Astrocyte (in vitro differentiated cells and primary cell): ENCODE measurements around the gene KDM4F. TPM values are rescaled to one million over a fixed set of nuclear protein-coding genes. Genes with fewer than 3 reads are reported as not detected.

Source experiments
- DNase-seq: peaks from one replicate; pipeline ENCODE4 v3.0.0-alpha.2; 2010; ENCODE audit warnings: low read depth
- FAIRE-seq: peaks from 2 replicates; lab custom pipeline; 2011; peaks lifted over from hg19 to GRCh38; lab: Jason Lieb, UNC
- H2AFZ ChIP-seq: 2 replicates; pipeline ENCODE4 v1.6.0; 2012; ENCODE audit warnings: low read depth, low read length, inconsistent platforms
- H3K27ac ChIP-seq: 2 replicates; pipeline ENCODE4 v1.5.1; 2011; ENCODE audit warnings: low read depth, low read length, inconsistent platforms
- H3K27me3 ChIP-seq: 2 replicates; pipeline ENCODE4 v1.6.0; 2011; ENCODE audit warnings: low read length, inconsistent platforms; ENCODE audit not compliant: insufficient read depth
- H3K36me3 ChIP-seq: 2 replicates; pipeline ENCODE4 v1.5.1; 2011; ENCODE audit warnings: low read length, inconsistent platforms; ENCODE audit not compliant: insufficient read depth
- H3K4me1 ChIP-seq: 2 replicates; pipeline ENCODE4 v1.5.1; 2011; ENCODE audit warnings: low read length, inconsistent platforms; ENCODE audit not compliant: insufficient read depth
- H3K4me2 ChIP-seq: 2 replicates; pipeline ENCODE4 v1.6.0; 2012; ENCODE audit warnings: low read length, inconsistent platforms
- H3K4me3 ChIP-seq: 2 replicates; pipeline ENCODE4 v1.5.1; 2011; ENCODE audit warnings: low read depth, mild to moderate bottlenecking, low read length, inconsistent platforms; ENCODE audit not compliant: insufficient read depth
- H3K79me2 ChIP-seq: 2 replicates; pipeline ENCODE4 v1.6.0; 2012; ENCODE audit warnings: mild to moderate bottlenecking, low read length, inconsistent platforms; ENCODE audit not compliant: insufficient read depth
- H3K9ac ChIP-seq: 2 replicates; pipeline ENCODE4 v1.6.0; 2012; ENCODE audit warnings: mild to moderate bottlenecking, low read length, inconsistent platforms
- H3K9me3 ChIP-seq: 2 replicates; pipeline ENCODE4 v1.5.1; 2012; ENCODE audit warnings: low read depth, mild to moderate bottlenecking, low read length, inconsistent platforms; ENCODE audit not compliant: insufficient read depth
- H4K20me1 ChIP-seq: 2 replicates; pipeline ENCODE4 v1.6.0; 2012; ENCODE audit warnings: low read length, inconsistent platforms; ENCODE audit not compliant: insufficient read depth
- H3K27ac Mint-ChIP-seq: one replicate; pipeline ENCODE4 v1.8.0; 2021; ENCODE audit warnings: mild to moderate bottlenecking, mixed read lengths; ENCODE audit not compliant: unreplicated experiment
- H3K27me3 Mint-ChIP-seq: one replicate; pipeline ENCODE4 v1.8.0; 2021; ENCODE audit warnings: low read depth, mixed read lengths; ENCODE audit not compliant: unreplicated experiment
- H3K36me3 Mint-ChIP-seq: one replicate; pipeline ENCODE4 v1.8.0; 2021; ENCODE audit warnings: low read depth, mixed read lengths; ENCODE audit not compliant: unreplicated experiment
- H3K4me1 Mint-ChIP-seq: one replicate; pipeline ENCODE4 v1.8.0; 2021; ENCODE audit warnings: low read depth, mixed read lengths; ENCODE audit not compliant: unreplicated experiment
- H3K4me3 Mint-ChIP-seq: one replicate; pipeline ENCODE4 v1.8.0; 2021; ENCODE audit warnings: mild to moderate bottlenecking, moderate library complexity, mixed read lengths; ENCODE audit not compliant: unreplicated experiment
- H3K9me3 Mint-ChIP-seq: one replicate; pipeline ENCODE4 v1.8.0; 2021; ENCODE audit warnings: mild to moderate bottlenecking, mixed read lengths; ENCODE audit not compliant: unreplicated experiment
- EZH2 ChIP-seq: IDR thresholded peaks from 2 replicates; pipeline ENCODE4 v1.6.1; 2012; ENCODE audit warnings: mild to moderate bottlenecking, low read length, inconsistent platforms; ENCODE audit not compliant: insufficient read depth
- total RNA-seq: library from RNA; stranded (reverse); gene quantifications from 2 replicates; pipeline ENCODE4 v1.2.1, GENCODE V29; 2021
- TF ChIP-seq, protein P1 (sequence below): IDR thresholded peaks from 2 replicates; pipeline ENCODE4 v1.5.1; 2011; ENCODE audit warnings: low read depth, mild to moderate bottlenecking, inconsistent platforms, low read length, moderate library complexity; ENCODE audit not compliant: insufficient read depth

KDM4F gene
- total RNA-seq, 1 donor from 2014 or later: not detected

DNA sequence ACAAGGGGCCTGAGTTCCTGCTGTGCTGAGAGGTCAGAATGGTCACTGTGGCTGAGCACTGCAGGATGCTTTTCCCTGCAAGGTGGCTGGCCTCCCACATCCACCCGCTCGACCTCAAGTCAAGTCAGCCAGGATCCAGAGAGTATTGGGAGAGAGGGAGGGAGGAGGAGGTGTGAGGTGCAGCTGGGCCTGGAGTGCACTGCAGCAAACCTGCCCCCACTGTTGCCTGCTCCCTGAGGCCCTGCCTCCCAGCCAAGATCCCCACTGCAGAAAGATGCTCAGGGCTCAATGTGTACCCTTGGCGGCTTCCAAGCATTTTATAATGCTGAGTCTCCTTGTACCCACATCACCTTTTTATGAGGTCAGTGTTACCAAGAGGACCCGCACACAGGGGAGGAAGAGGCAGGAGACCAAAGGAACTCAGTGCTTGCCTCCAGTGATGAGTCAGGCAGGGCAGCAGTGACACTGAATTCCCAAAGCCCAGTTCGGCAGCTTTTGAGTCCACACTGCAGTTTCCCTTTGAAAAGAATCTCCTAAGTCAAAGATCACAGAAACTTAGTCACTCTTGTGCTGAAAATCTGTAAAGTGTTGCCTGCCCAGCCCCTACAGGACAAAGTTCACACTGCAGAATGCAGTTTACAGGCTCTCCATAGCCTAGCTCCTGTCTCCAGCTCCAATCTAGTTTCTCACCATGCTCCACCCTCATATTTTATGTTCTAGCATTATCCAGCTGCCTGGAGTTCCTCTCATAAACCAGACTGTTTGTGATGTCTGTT lies 43.5 kb downstream of the KDM4F start:
- H3K9me3 Mint-ChIP-seq: no peaks in the 10 kb centered on the region
- Histone ChIP-seq H3K27ac (peak overlapping the region; percentile 39), H3K79me2 (peaks cover 18% of the 10 kb centered on the region), H3K9ac (peak overlapping the region; percentile 34), H3K4me1 (peaks cover 36% of the 10 kb centered on the region), H2AFZ (no peak overlapping the region), H4K20me1 (peaks cover 5% of the 10 kb centered on the region), H3K4me2 (peak overlapping the region; percentile 58), H3K27me3 (no peaks in the 10 kb centered on the region), H3K9me3 (no peaks in the 10 kb centered on the region), H3K36me3 (no peaks in the 10 kb centered on the region), H3K4me3 (no peak overlapping the region)
- H3K4me1 Mint-ChIP-seq: peaks cover 42% of the 10 kb centered on the region
- FAIRE-seq (peak; percentile 93), DNase-seq (peak; percentile 63)
- H3K36me3 Mint-ChIP-seq: no peaks in the 10 kb centered on the region
- peaks cover 3% of the 10 kb centered on the region for H3K27me3 Mint-ChIP-seq
- no peak overlapping the region for H3K4me3 Mint-ChIP-seq
- H3K27ac Mint-ChIP-seq: peak overlapping the region; percentile 29
- TF ChIP-seq, protein P1, sequence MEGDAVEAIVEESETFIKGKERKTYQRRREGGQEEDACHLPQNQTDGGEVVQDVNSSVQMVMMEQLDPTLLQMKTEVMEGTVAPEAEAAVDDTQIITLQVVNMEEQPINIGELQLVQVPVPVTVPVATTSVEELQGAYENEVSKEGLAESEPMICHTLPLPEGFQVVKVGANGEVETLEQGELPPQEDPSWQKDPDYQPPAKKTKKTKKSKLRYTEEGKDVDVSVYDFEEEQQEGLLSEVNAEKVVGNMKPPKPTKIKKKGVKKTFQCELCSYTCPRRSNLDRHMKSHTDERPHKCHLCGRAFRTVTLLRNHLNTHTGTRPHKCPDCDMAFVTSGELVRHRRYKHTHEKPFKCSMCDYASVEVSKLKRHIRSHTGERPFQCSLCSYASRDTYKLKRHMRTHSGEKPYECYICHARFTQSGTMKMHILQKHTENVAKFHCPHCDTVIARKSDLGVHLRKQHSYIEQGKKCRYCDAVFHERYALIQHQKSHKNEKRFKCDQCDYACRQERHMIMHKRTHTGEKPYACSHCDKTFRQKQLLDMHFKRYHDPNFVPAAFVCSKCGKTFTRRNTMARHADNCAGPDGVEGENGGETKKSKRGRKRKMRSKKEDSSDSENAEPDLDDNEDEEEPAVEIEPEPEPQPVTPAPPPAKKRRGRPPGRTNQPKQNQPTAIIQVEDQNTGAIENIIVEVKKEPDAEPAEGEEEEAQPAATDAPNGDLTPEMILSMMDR: peak; percentile 55
- TF ChIP-seq EZH2: no peak

DNA sequence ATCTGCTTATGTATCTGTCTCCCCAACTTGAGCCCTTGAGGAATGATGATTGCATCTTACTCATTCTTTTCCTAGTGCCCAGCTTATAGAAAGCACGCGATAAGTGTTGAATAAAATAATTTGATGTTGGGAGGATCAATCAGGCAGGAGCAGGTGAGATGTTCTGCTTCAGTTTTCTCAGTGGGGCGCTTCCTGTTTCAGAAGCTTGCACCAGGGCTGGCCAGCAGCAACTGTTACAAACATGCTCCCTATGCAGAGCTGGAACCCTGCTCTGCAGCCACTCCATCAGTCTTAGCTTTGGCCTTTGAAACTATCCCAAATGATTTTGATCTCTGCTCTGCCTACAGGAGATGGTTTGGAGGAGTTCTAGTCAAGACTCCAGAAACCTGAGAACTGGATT lies 44.3 kb downstream of the KDM4F start:
- Histone ChIP-seq H3K36me3 (no peaks in the 10 kb centered on the region), H3K4me2 (peak overlapping the region; percentile 58), H3K27me3 (no peaks in the 10 kb centered on the region), H3K9ac (no peak overlapping the region), H3K79me2 (peaks cover 26% of the 10 kb centered on the region), H3K4me1 (peaks cover 36% of the 10 kb centered on the region), H3K27ac (no peak overlapping the region), H4K20me1 (peaks cover 5% of the 10 kb centered on the region), H3K9me3 (no peaks in the 10 kb centered on the region), H3K4me3 (no peak overlapping the region), H2AFZ (no peak overlapping the region)
- no peaks in the 10 kb centered on the region for H3K9me3 Mint-ChIP-seq
- TF ChIP-seq, protein P1: no peak
- TF ChIP-seq EZH2: no peak
- no peak for DNase-seq
- H3K27me3 Mint-ChIP-seq: peaks cover 3% of the 10 kb centered on the region
- H3K36me3 Mint-ChIP-seq: no peaks in the 10 kb centered on the region
- H3K4me1 Mint-ChIP-seq: peaks cover 42% of the 10 kb centered on the region
- FAIRE-seq: no peak
- H3K27ac Mint-ChIP-seq: peak overlapping the region; percentile 29
- H3K4me3 Mint-ChIP-seq: peak overlapping the region; percentile 4
